Measurements from ENCODE around the gene PEAR1.

DNA sequence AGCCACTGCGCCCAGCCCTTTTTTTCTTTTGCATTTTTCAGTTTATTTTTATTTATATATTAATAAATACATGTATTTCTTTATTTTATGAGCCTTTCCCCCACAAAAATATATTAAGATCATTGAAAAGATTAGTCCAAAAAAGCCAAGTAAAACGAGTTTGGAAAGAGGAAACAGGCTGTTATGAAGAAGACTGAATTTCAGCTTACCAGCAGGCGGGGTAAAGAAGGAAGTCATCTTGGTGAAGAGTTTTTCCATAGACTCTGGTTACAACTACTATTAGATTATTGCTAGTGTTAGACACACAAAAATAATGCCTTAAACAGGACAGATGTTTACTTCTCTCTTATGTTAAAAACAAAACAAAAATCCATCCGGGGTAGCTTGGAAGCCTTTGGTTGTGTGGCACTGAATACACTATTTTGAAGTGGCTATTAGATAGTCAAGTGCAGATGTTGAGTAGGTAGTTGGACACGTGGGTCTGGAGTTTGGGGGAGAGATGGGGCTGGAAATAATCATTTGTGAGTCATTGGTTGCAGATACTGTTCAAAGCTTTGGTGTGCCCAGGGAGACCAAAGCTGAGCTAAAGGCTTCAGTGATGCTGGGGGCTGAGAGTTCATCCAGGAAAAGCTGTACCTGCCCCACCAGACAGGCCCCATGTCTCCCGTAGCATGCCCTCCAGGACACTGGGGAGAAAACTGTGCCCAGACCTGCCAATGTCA is 18.2 kb downstream of the PEAR1 start:
- TF ChIP-seq, protein P1, sequence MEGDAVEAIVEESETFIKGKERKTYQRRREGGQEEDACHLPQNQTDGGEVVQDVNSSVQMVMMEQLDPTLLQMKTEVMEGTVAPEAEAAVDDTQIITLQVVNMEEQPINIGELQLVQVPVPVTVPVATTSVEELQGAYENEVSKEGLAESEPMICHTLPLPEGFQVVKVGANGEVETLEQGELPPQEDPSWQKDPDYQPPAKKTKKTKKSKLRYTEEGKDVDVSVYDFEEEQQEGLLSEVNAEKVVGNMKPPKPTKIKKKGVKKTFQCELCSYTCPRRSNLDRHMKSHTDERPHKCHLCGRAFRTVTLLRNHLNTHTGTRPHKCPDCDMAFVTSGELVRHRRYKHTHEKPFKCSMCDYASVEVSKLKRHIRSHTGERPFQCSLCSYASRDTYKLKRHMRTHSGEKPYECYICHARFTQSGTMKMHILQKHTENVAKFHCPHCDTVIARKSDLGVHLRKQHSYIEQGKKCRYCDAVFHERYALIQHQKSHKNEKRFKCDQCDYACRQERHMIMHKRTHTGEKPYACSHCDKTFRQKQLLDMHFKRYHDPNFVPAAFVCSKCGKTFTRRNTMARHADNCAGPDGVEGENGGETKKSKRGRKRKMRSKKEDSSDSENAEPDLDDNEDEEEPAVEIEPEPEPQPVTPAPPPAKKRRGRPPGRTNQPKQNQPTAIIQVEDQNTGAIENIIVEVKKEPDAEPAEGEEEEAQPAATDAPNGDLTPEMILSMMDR (IDR thresholded peaks at IDR 0.05; ENCODE audit: borderline replicate concordance, extremely low read depth, low read length, poor library complexity, severe bottlenecking), result no peak
- no peak for TF ChIP-seq EZH2 (IDR thresholded peaks at IDR 0.05; ENCODE audit: borderline replicate concordance, low read depth, low read length, severe bottlenecking)
